Colonic mucosa (tissue), 4 donors: ENCODE results near the gene FUBP1. TPM values are rescaled to one million over a fixed set of nuclear protein-coding genes. Genes with fewer than 3 reads are reported as not detected.
A peak's percentile ranks its signal among the peaks of the same experiment; 100 is the strongest.
"Not testable (repeated sequence)": the region's sequence is repeated elsewhere in the genome, so short reads cannot be mapped to it uniquely, and the experiment has no call there.

Experiments
- DNase-seq: peaks from one replicate; pipeline ENCODE4 v3.0.0-alpha.2; 2020
- H3K27ac ChIP-seq: fragments of 200-600 bp; one replicate; pipeline ENCODE4 v1.8.0; 2021
- H3K27me3 ChIP-seq: fragments of 200-600 bp; one replicate; pipeline ENCODE4 v1.8.0; 2021
- H3K36me3 ChIP-seq: fragments of 200-600 bp; one replicate; pipeline ENCODE4 v1.8.0; 2021
- H3K4me1 ChIP-seq: fragments of 200-600 bp; one replicate; pipeline ENCODE4 v1.8.0; 2021; ENCODE audit warnings: mild to moderate bottlenecking
- H3K4me3 ChIP-seq: fragments of 200-600 bp; one replicate; pipeline ENCODE4 v1.8.0; 2021
- H3K9ac ChIP-seq, 2 donors: one replicate each; pipeline ENCODE4 v1.7.0; 2013; ENCODE audit warnings: control low read depth in 2 of 2, low read depth in 2 of 2, low read length in 2 of 2
- H3K9me3 ChIP-seq: fragments of 200-600 bp; one replicate; pipeline ENCODE4 v1.8.0; 2021
- intact Hi-C: fragments of 100-400 bp; cut with DNase I; formaldehyde crosslinking; loops from one replicate; pipeline ENCODE4 v1.14.1; 2022
- total RNA-seq, 2 donors: library from RNA; stranded (reverse); fragmentation: NEBNext Ultra II Directional in 1 of 2; extraction: Animal tissue kit (Norgen Biotek cat#: 25700) in 1 of 2; gene quantifications; one replicate each; pipeline ENCODE4 v1.2.1, GENCODE V29; 2021
- TF ChIP-seq, protein P1 (sequence below): fragments of 200-600 bp; IDR thresholded peaks from one replicate; pipeline ENCODE4 v1.8.0; 2022; ENCODE audit warnings: antibody characterized with exemption, mild to moderate bottlenecking
- donor health status: healthy.
- donor health status: DM: no; HTN: no; CAD: no.
- donor health status: DM: no; HTN: no; CAD: no.

The FUBP1 gene
- total RNA-seq, 2 donors from 2014 or later: 81.1 to 118 TPM

- Histone ChIP-seq H3K9me3 (no peaks in the 10 kb centered on the region), H3K9ac (peak within 1 kb of the TSS; percentile 28 to 91), H3K4me3 (peak within 1 kb of the TSS; percentile 40), H3K4me1 (no peaks in the 10 kb centered on the region), H3K36me3 (no peaks in the 10 kb centered on the region), H3K27ac (peak within 1 kb of the TSS; percentile 88), H3K27me3 (no peaks in the 10 kb centered on the region)
- intact Hi-C loops: no loop called here
- peak; percentile 89 for DNase-seq
- TF ChIP-seq, protein P1, sequence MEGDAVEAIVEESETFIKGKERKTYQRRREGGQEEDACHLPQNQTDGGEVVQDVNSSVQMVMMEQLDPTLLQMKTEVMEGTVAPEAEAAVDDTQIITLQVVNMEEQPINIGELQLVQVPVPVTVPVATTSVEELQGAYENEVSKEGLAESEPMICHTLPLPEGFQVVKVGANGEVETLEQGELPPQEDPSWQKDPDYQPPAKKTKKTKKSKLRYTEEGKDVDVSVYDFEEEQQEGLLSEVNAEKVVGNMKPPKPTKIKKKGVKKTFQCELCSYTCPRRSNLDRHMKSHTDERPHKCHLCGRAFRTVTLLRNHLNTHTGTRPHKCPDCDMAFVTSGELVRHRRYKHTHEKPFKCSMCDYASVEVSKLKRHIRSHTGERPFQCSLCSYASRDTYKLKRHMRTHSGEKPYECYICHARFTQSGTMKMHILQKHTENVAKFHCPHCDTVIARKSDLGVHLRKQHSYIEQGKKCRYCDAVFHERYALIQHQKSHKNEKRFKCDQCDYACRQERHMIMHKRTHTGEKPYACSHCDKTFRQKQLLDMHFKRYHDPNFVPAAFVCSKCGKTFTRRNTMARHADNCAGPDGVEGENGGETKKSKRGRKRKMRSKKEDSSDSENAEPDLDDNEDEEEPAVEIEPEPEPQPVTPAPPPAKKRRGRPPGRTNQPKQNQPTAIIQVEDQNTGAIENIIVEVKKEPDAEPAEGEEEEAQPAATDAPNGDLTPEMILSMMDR: no peak
These were observed 26.0 kb upstream of the FUBP1 start, which contains the start of gene DNAJB4 for GRCh38 chr1:78004719-78005447. Gene DNAJB4, plus strand, starts transcription at chr1:78004939. Its CDS starts 172 bp downstream, at chr1:78005111.

- Histone ChIP-seq H3K9ac (peak overlapping the region in 1 of 2 donors; percentile 91), H3K27me3 (no peaks in the 10 kb centered on the region)
- TF ChIP-seq, protein P1: no peak
These were observed 25.2 kb upstream of the FUBP1 start for GRCh38 chr1:78003882-78004718.

DNA sequence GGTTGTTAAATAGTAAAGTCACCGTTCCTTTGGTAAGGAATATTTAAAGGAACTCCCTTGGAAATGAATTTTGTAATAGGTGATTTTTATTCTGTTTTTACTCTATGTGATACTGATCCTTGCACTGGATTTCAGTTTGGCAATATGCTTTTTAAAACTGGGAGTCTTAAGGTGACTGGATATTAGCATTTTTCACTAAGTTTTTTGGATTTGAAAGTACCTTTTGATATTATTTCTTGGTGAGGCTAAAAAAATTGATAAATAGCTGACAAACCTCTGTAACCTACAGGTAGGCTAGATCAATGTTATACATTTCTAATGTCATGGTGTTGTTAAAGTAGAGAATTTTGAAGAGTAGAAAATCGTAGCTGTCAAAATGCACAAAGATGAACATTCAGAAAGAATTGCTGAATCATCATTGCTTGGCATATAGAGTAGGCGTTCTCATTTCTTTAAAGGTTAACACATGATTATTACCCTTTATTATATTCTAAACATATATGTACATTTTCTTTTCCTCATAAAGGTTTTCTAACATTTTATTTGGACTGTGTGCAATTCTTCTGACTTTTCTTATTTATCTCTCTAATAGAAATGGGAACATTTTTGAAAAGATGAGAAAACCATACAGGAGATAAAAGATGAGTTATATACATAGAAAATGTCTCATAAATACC is 24.3 kb upstream of the FUBP1 start:
- Histone ChIP-seq H3K9ac (peak overlapping the region in 1 of 2 donors; percentile 12), H3K4me1 (no peaks in the 10 kb centered on the region), H3K27me3 (no peaks in the 10 kb centered on the region), H3K4me3 (no peak overlapping the region), H3K9me3 (no peaks in the 10 kb centered on the region), H3K27ac (peak overlapping the region; percentile 4), H3K36me3 (no peaks in the 10 kb centered on the region)
- DNase-seq: no peak
- intact Hi-C loops: no loop called here
- TF ChIP-seq, protein P1: no peak

More at GRCh38 chr1:78003882-78004718, 25.2 kb upstream of the FUBP1 start:
- H3K4me3 ChIP-seq: peak overlapping the region; percentile 40
- DNase-seq: peak; percentile 56
- peak overlapping the region; percentile 88 for H3K27ac ChIP-seq
- H3K36me3 ChIP-seq: no peaks in the 10 kb centered on the region
- no peaks in the 10 kb centered on the region for H3K9me3 ChIP-seq
- intact Hi-C loops: no loop called here
- H3K4me1 ChIP-seq: no peaks in the 10 kb centered on the region

- H3K27ac ChIP-seq, DNase-seq, H3K4me1 ChIP-seq, H3K4me3 ChIP-seq, H3K27me3 ChIP-seq, H3K9me3 ChIP-seq, H3K36me3 ChIP-seq, intact Hi-C loops, H3K9ac ChIP-seq: not testable (repeated sequence)
These were observed 21.7 kb upstream of the FUBP1 start for GRCh38 chr1:78000536-78000935.

GRCh38 chr1:77996734-77997133 is 17.9 kb upstream of the FUBP1 start:
- Histone ChIP-seq H3K9me3 (no peaks in the 10 kb centered on the region), H3K36me3 (no peaks in the 10 kb centered on the region), H3K9ac (no peak overlapping the region), H3K4me3 (no peak overlapping the region), H3K27me3 (no peaks in the 10 kb centered on the region), H3K4me1 (no peaks in the 10 kb centered on the region), H3K27ac (no peak overlapping the region)
- TF ChIP-seq, protein P1: no peak
- intact Hi-C loops: loop anchor here (10.0 kb wide), 1 partner anchor 48 kb away; the partner anchor contains the start of gene GIPC2
- DNase-seq: no peak
